K562 (cell line): ENCODE results near the gene THRSP. TPM values are rescaled to one million over a fixed set of nuclear protein-coding genes. Genes with fewer than 3 reads are reported as not detected.

Source experiments
- ATAC-seq: fragments of 200-7000 bp; cut with Tn5 transposase; 3 replicates; pipeline ENCODE4 v1.9.1; 2020; ENCODE audit warnings: moderate library complexity
- BruUV-seq: library from RNA; stranded (reverse); fragments of 400-500 nt; replicated peaks from 2 replicates; lab custom pipeline; 2021; lab: Mats Ljungman, UMichigan
- CTCF ChIA-PET: fragments of 300-600 bp; formaldehyde crosslinking; extraction: SDS; loops from one replicate; lab custom pipeline; 2021; ENCODE audit warnings: low intra/inter-chr PET ratio; lab: Yijun Ruan, JAX
- POLR2A ChIA-PET: fragments of 300-600, 350-650 bp; sonication (Branson Sonifier 250); formaldehyde crosslinking; extraction: SDS; loops from one replicate; lab custom pipeline; 2021; ENCODE audit warnings: antibody characterized with exemption, inconsistent platforms; lab: Yijun Ruan, JAX
- DNase-seq, 4 experiments: peaks; one replicate each; pipeline versions ENCODE4 v3.0.0 to v3.0.0-alpha.2; 2011 to 2018; ENCODE audit warnings: low spot score in 3 of 4, mixed read lengths in 3 of 4; ENCODE audit errors: extremely low read depth in 1 of 4
- FAIRE-seq: peaks from 2 replicates; lab custom pipeline; 2011; peaks lifted over from hg19 to GRCh38; lab: Jason Lieb, UNC
- H2AFZ ChIP-seq: 2 replicates; pipeline ENCODE4 v1.6.0; 2011; ENCODE audit warnings: low read depth, low read length, control low read depth, inconsistent platforms
- H3K27ac ChIP-seq: fragments of 200-600 bp; 3 replicates; pipeline ENCODE4 v1.8.0; 2011; ENCODE audit warnings: low read depth, mild to moderate bottlenecking, control low read depth, inconsistent platforms, low read length, moderate library complexity, mixed read lengths; ENCODE audit errors: extremely low read depth
- H3K27me3 ChIP-seq, 2 experiments: fragments of 300-600 bp in 1 of 2; 2 replicates in 1 of 2; 3 replicates in 1 of 2; pipeline versions ENCODE4 v1.6.0 to v1.8.0; 2011; ENCODE audit warnings: inconsistent platforms in 2 of 2, low read length in 2 of 2, mild to moderate bottlenecking in 1 of 2, mixed read lengths in 1 of 2, moderate library complexity in 1 of 2; ENCODE audit not compliant: control insufficient read depth in 2 of 2, insufficient read depth in 2 of 2
- H3K36me3 ChIP-seq: fragments of 300-600 bp; 3 replicates; pipeline ENCODE4 v1.8.0; 2011; ENCODE audit warnings: mild to moderate bottlenecking, low read length, inconsistent platforms; ENCODE audit not compliant: control insufficient read depth, insufficient read depth
- H3K4me1 ChIP-seq, 2 experiments: fragments of 200-600 bp in 1 of 2; replicated peaks in 1 of 2; 2 replicates in 1 of 2; 3 replicates in 1 of 2; pipeline versions ENCODE4 v1.5.1 to v1.8.0; 2011; ENCODE audit warnings: inconsistent platforms in 2 of 2, low read length in 2 of 2, mild to moderate bottlenecking in 1 of 2, mixed read lengths in 1 of 2, moderate library complexity in 1 of 2; ENCODE audit not compliant: control insufficient read depth in 2 of 2, insufficient read depth in 2 of 2
- H3K4me2 ChIP-seq: 2 replicates; pipeline ENCODE4 v1.6.1; 2011; ENCODE audit warnings: low read length, control low read depth, inconsistent platforms, mixed read lengths; ENCODE audit not compliant: insufficient read depth
- H3K4me3 ChIP-seq: fragments of 200-600 bp; sonication (generic), shearing (Covaris generic); 2 replicates; pipeline ENCODE4 v1.5.1; 2016; ENCODE audit warnings: control low read depth, inconsistent platforms
- H3K79me2 ChIP-seq: fragments of 200-600 bp; 3 replicates; pipeline ENCODE4 v1.8.0; 2011; ENCODE audit warnings: low read length, inconsistent platforms; ENCODE audit not compliant: control insufficient read depth, insufficient read depth
- H3K9ac ChIP-seq, 2 experiments: 2 replicates each; pipeline versions ENCODE4 v1.6.0 to v1.6.1; 2011; ENCODE audit warnings: low read depth in 2 of 2, low read length in 2 of 2, control low read depth in 1 of 2, inconsistent platforms in 1 of 2, mild to moderate bottlenecking in 1 of 2, mixed read lengths in 1 of 2; ENCODE audit not compliant: insufficient read depth in 1 of 2
- H3K9me1 ChIP-seq: one replicate; pipeline ENCODE4 v1.6.0; 2011; ENCODE audit warnings: inconsistent platforms, mild to moderate bottlenecking, low read length, moderate library complexity; ENCODE audit not compliant: control insufficient read depth, insufficient read depth
- H3K9me3 ChIP-seq: replicated peaks from 2 replicates; pipeline ENCODE4 v1.5.1; 2011; ENCODE audit warnings: low read depth, low read length, inconsistent platforms; ENCODE audit not compliant: control insufficient read depth, insufficient read depth
- H4K20me1 ChIP-seq: replicated peaks from 2 replicates; pipeline ENCODE4 v1.6.1; 2011; ENCODE audit warnings: low read length, inconsistent platforms, mixed read lengths; ENCODE audit not compliant: control insufficient read depth, insufficient read depth
- ARID1B ChIP-seq: fragments of 450-650 bp; IDR thresholded peaks from 2 replicates; pipeline ENCODE4 v1.6.1; 2016; ENCODE audit warnings: antibody characterized with exemption, mild to moderate bottlenecking, inconsistent platforms
- C11orf30 ChIP-seq: fragments of 450-650 bp; IDR thresholded peaks from 2 replicates; pipeline ENCODE4 v1.6.1; 2016; ENCODE audit warnings: low read depth, mild to moderate bottlenecking
- MEIS2 ChIP-seq: fragments of 450-650 bp; IDR thresholded peaks from 2 replicates; pipeline ENCODE4 v1.6.1; 2014; ENCODE audit warnings: mild to moderate bottlenecking; ENCODE audit not compliant: partially characterized antibody
- MGA ChIP-seq: fragments of 450-650 bp; IDR thresholded peaks from 2 replicates; pipeline ENCODE4 v1.6.1; 2016; ENCODE audit warnings: mild to moderate bottlenecking, moderate library complexity
- NR2C1 ChIP-seq, 2 experiments: fragments of 450-650 bp; IDR thresholded peaks; 2 replicates each; pipeline ENCODE4 v1.6.1; 2017; ENCODE audit warnings: mild to moderate bottlenecking in 2 of 2, antibody characterized with exemption in 1 of 2, inconsistent platforms in 1 of 2, missing compliant biosample characterization in 1 of 2, missing genetic modification characterization in 1 of 2
- TEAD1 ChIP-seq, 2 experiments: fragments of 450-650 bp in 1 of 2; sonication (generic) in 1 of 2; formaldehyde crosslinking; IDR thresholded peaks; 2 replicates each; pipeline versions ENCODE4 v1.4.0 to v1.8.0; 2020 to 2022; ENCODE audit warnings: mild to moderate bottlenecking in 2 of 2, missing genetic modification reagents in 1 of 2
- ZC3H8 ChIP-seq: fragments of 450-650 bp; IDR thresholded peaks from 2 replicates; pipeline ENCODE4 v1.6.1; 2017
- WGBS: fragments of 100-300 bp; shearing (Covaris generic); methylation state at CpG from one replicate; pipeline ENCODE4 v1.1.6; 2016; ENCODE audit warnings: low coverage, mixed read lengths; ENCODE audit not compliant: insufficient coverage; ENCODE audit errors: missing lambda C conversion rate; 5-methylcytosine and 5-hydroxymethylcytosine counted together
- in situ Hi-C: fragments of 300-500 bp; cut with MboI; formaldehyde crosslinking; loops from 4 replicates; pipeline ENCODE4 v1.15.0; 2018; ENCODE audit warnings: inconsistent platforms, mixed read lengths
- intact Hi-C: fragments of 100-400 bp; cut with micrococcal nuclease; formaldehyde crosslinking; loops from 2 replicates; pipeline ENCODE4 v1.14.2; 2022
- polyA plus RNA-seq, 8 experiments: library from polyadenylated mRNA; depleted of rRNA in 4 of 8; stranded (reverse) in 5 of 8; unstranded in 3 of 8; fragments of >200 nt; fragmentation: Nextera tagmentation in 2 of 8; fragmentation: Illumina TruSeq in 1 of 8; extraction: Ambion mirVana in 2 of 8; extraction: Trizol in 1 of 8; gene quantifications; 2 replicates each; pipeline versions ENCODE4 v1.2.1 to v1.2.3, GENCODE V29; 2011 to 2014; ENCODE audit warnings: inconsistent platforms in 1 of 8, missing spikeins in 1 of 8
- total RNA-seq, 7 experiments: library from RNA; depleted of rRNA in 6 of 7; stranded (reverse); fragments of >200 nt in 6 of 7; fragmentation: Illumina TruSeq in 2 of 7; extraction: Trizol in 2 of 7; gene quantifications; 2 replicates each; pipeline versions ENCODE4 v1.2.1 to v1.2.3, GENCODE V29; 2011 to 2021; ENCODE audit warnings: low replicate concordance in 1 of 7
- TF ChIP-seq, protein P1 (sequence below): IDR thresholded peaks from 2 replicates; pipeline ENCODE4 v1.6.1; 2014; ENCODE audit warnings: antibody characterized with exemption

Gene THRSP
- total and polyA plus RNA-seq, 9 of the 15 experiments (the other 6 are each of a cell fraction or from before 2014, with no cell fraction given): 0.23 to 0.56 (median 0.31) TPM; not detected in 2

DNA sequence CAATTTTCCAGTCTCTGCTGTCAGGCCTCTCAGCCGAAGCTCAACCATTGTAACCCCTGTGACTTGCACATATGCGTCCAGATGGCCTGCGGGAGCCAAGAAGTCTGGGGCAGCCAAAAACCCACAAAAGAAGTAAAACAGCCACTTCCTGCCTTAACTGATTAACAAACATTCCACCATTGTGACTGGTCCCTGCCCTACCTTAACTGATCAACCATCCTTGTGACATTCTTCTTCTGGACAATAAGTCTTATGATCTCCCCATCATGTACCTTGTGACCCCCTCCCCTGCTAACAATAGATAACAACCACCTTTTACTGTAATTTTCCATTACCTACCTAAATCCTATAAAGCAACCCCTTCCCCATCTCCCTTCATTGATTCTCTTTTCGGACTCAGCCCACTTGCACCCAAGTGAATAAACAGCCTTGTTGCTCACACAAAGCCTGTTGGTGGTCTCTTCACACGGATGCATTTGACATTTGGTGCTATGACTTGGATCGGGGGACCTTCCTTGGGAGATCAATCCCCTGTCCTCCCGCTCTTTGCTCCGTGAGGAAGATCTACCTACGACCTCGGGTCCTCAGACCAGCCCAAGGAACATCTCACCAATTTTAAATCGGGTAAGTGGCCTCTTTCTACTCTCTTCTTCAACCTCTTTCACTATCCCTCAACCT lies 17.3 kb downstream of the THRSP start:
- 25% methylated on average over 11 of the region's 11 CpGs for WGBS
- DNase-seq (peak in 2 of 4 experiments; percentile 41 to 79), FAIRE-seq (no peak), ATAC-seq (peak; percentile 60)
- Histone ChIP-seq H2AFZ (peak overlapping the region; percentile 95), H3K4me2 (peak overlapping the region; percentile 99), H3K9ac (peak overlapping the region; percentile 82 to 91; a peak in 3 of 4 replicates), H4K20me1 (peaks cover 9% of the 10 kb centered on the region; the same call in 1 of the 2 replicates), H3K79me2 (peaks cover 48% of the 10 kb centered on the region), H3K9me3 (no peaks in the 10 kb centered on the region), H3K4me1 (peaks cover 23 to 25% of the 10 kb centered on the region in 2 experiments), H3K36me3 (peaks cover 24% of the 10 kb centered on the region; the same call in 2 of the 3 replicates), H3K4me3 (peak overlapping the region; percentile 92), H3K27me3 (no peaks in the 10 kb centered on the region), H3K27ac (peak overlapping the region; percentile 90), H3K9me1 (no peaks in the 10 kb centered on the region)
- intact Hi-C loops: loop anchor here (10.0 kb wide), 1 partner anchor 214 kb away; no protein-coding TSS in a partner anchor
- ChIA-PET CTCF (no interaction called here), POLR2A (interaction anchor here (0.6 to 1.1 kb wide), 6 partner anchors 8 to 959 kb away, joined by 3 to 8 read pairs (median 4); partner anchors contain the start of gene ALG8)
- BruUV-seq: no TSS peak
- in situ Hi-C loops: no loop called here
- peak; percentile 50; the same call in 1 of the 2 replicates for TF ChIP-seq MGA
- TF ChIP-seq C11orf30: peak; percentile 62; the same call in 1 of the 2 replicates
- TF ChIP-seq, protein P1, sequence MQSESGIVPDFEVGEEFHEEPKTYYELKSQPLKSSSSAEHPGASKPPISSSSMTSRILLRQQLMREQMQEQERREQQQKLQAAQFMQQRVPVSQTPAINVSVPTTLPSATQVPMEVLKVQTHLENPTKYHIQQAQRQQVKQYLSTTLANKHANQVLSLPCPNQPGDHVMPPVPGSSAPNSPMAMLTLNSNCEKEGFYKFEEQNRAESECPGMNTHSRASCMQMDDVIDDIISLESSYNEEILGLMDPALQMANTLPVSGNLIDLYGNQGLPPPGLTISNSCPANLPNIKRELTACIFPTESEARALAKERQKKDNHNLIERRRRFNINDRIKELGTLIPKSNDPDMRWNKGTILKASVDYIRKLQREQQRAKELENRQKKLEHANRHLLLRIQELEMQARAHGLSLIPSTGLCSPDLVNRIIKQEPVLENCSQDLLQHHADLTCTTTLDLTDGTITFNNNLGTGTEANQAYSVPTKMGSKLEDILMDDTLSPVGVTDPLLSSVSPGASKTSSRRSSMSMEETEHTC: peak; percentile 80; the same call in 1 of the 2 replicates
- TF ChIP-seq TEAD1 (CRISPR knock-in tag; IDR thresholded peaks at IDR 0.05): peak; percentile 73 to 85; a peak in 3 of 4 replicates
- 0 out of 2 replicates have a peak, but pooled peaks have one; percentile 30 for TF ChIP-seq NR2C1 (IDR thresholded peaks at IDR 0.05)
- TF ChIP-seq NR2C1 (tag; IDR thresholded peaks at IDR 0.05): no peak
- TF ChIP-seq ZC3H8: no peak
- TF ChIP-seq ARID1B: peak; percentile 80
- TF ChIP-seq MEIS2: peak; percentile 47
